H9 (cell line): ENCODE measurements around the gene MAP3K12. TPM values are rescaled to one million over a fixed set of nuclear protein-coding genes. Genes with fewer than 3 reads are reported as not detected.
A peak's percentile ranks its signal among the peaks of the same experiment; 100 is the strongest.

Experiments used
- DNase-seq: peaks from one replicate; pipeline ENCODE4 v3.0.0-alpha.2; 2017
- H2AFZ ChIP-seq: one replicate; pipeline ENCODE4 v1.6.1; 2013; ENCODE audit warnings: mild to moderate bottlenecking, low read length, control low read depth, moderate library complexity
- H2AK5ac ChIP-seq: 2 replicates; pipeline ENCODE4 v1.6.1; 2013; ENCODE audit warnings: low read length, control low read depth, mixed read lengths; ENCODE audit not compliant: insufficient read length
- H2BK120ac ChIP-seq: one replicate; pipeline ENCODE4 v1.6.1; 2013; ENCODE audit warnings: low read depth, mild to moderate bottlenecking, low read length, control low read depth, inconsistent platforms; ENCODE audit not compliant: poor library complexity, severe bottlenecking
- H2BK12ac ChIP-seq: 2 replicates; pipeline ENCODE4 v1.6.1; 2013; ENCODE audit warnings: low read length, control low read depth, mixed read lengths, low read depth; ENCODE audit not compliant: insufficient read length
- H2BK15ac ChIP-seq: 2 replicates; pipeline ENCODE4 v1.6.1; 2013; ENCODE audit warnings: low read depth, low read length, control low read depth
- H2BK20ac ChIP-seq: one replicate; pipeline ENCODE4 v1.6.1; 2013; ENCODE audit warnings: low read depth, mild to moderate bottlenecking, low read length, control low read depth, inconsistent platforms; ENCODE audit not compliant: poor library complexity, severe bottlenecking
- H2BK5ac ChIP-seq: 2 replicates; pipeline ENCODE4 v1.6.1; 2013; ENCODE audit warnings: low read length, control low read depth, mixed read lengths; ENCODE audit not compliant: insufficient read length
- H3K14ac ChIP-seq: 2 replicates; pipeline ENCODE4 v1.6.1; 2013; ENCODE audit warnings: low read length, control low read depth; ENCODE audit not compliant: insufficient read depth
- H3K18ac ChIP-seq: 2 replicates; pipeline ENCODE4 v1.6.1; 2013; ENCODE audit warnings: low read depth, mild to moderate bottlenecking, mixed read lengths, low read length, control low read depth; ENCODE audit not compliant: insufficient read length
- H3K23ac ChIP-seq: 2 replicates; pipeline ENCODE4 v1.6.1; 2013; ENCODE audit warnings: low read length, control low read depth, mixed read lengths, low read depth; ENCODE audit not compliant: insufficient read length
- H3K23me2 ChIP-seq: 2 replicates; pipeline ENCODE4 v1.6.1; 2013; ENCODE audit warnings: low read depth, mild to moderate bottlenecking, mixed read lengths, low read length, control low read depth; ENCODE audit not compliant: insufficient read length, poor library complexity, severe bottlenecking
- H3K27ac ChIP-seq: 2 replicates; pipeline ENCODE4 v1.5.1; 2013; ENCODE audit warnings: low read length, control low read depth, mixed read lengths, low read depth; ENCODE audit not compliant: insufficient read length
- H3K27me3 ChIP-seq: 2 replicates; pipeline ENCODE4 v1.6.1; 2013; ENCODE audit warnings: low read length, control low read depth, inconsistent platforms; ENCODE audit not compliant: insufficient read depth
- H3K4ac ChIP-seq: 2 replicates; pipeline ENCODE4 v1.6.1; 2013; ENCODE audit warnings: low read depth, mild to moderate bottlenecking, control low read depth, inconsistent platforms, low read length, moderate library complexity
- H3K4me1 ChIP-seq: 2 replicates; pipeline ENCODE4 v1.6.1; 2013; ENCODE audit warnings: low read length, control low read depth, inconsistent platforms; ENCODE audit not compliant: insufficient read depth
- H3K4me2 ChIP-seq: 2 replicates; pipeline ENCODE4 v1.6.1; 2013; ENCODE audit warnings: low read length, control low read depth, mixed read lengths; ENCODE audit not compliant: insufficient read length, insufficient read depth
- H3K56ac ChIP-seq: 2 replicates; pipeline ENCODE4 v1.6.1; 2013; ENCODE audit warnings: low read depth, mild to moderate bottlenecking, mixed read lengths, low read length, control low read depth; ENCODE audit not compliant: insufficient read length
- H3K79me1 ChIP-seq: 2 replicates; pipeline ENCODE4 v1.6.1; 2013; ENCODE audit warnings: low read depth, mild to moderate bottlenecking, moderate library complexity, low read length, control low read depth, inconsistent platforms; ENCODE audit not compliant: insufficient read depth, poor library complexity, severe bottlenecking
- H3K79me2 ChIP-seq: 2 replicates; pipeline ENCODE4 v1.6.1; 2013; ENCODE audit warnings: low read length, control low read depth, inconsistent platforms; ENCODE audit not compliant: insufficient read depth
- H3K9ac ChIP-seq: 2 replicates; pipeline ENCODE4 v1.6.1; 2013; ENCODE audit warnings: low read length, control low read depth, mixed read lengths; ENCODE audit not compliant: insufficient read length; ENCODE audit errors: extremely low read depth
- H3K9me3 ChIP-seq: one replicate; pipeline ENCODE4 v1.6.1; 2013; ENCODE audit warnings: low read depth, low read length, inconsistent platforms; ENCODE audit not compliant: control insufficient read depth
- H3T11ph ChIP-seq: one replicate; pipeline ENCODE4 v1.6.1; 2013; ENCODE audit warnings: mild to moderate bottlenecking, low read length, control low read depth, inconsistent platforms
- H4K20me1 ChIP-seq: one replicate; pipeline ENCODE4 v1.6.1; 2013; ENCODE audit not compliant: control insufficient read depth, insufficient read length, insufficient read depth
- H4K5ac ChIP-seq: 2 replicates; pipeline ENCODE4 v1.6.1; 2013; ENCODE audit warnings: low read depth, mild to moderate bottlenecking, mixed read lengths, low read length, control low read depth; ENCODE audit not compliant: insufficient read length
- H4K8ac ChIP-seq: replicated peaks from 2 replicates; pipeline ENCODE4 v1.6.1; 2013; ENCODE audit warnings: low read length, control low read depth, mixed read lengths, low read depth; ENCODE audit not compliant: insufficient read length
- H4K91ac ChIP-seq: 2 replicates; pipeline ENCODE4 v1.6.1; 2013; ENCODE audit warnings: low read depth, mild to moderate bottlenecking, moderate library complexity, mixed read lengths, low read length, control low read depth; ENCODE audit not compliant: insufficient read length
- H3K27ac Mint-ChIP-seq, 3 experiments: 2 replicates in 2 of 3; 3 replicates in 1 of 3; pipeline ENCODE4 v1.8.0; 2020 to 2021; ENCODE audit warnings: mixed read lengths in 3 of 3, mild to moderate bottlenecking in 1 of 3, moderate library complexity in 1 of 3
- H3K27me3 Mint-ChIP-seq: 2 replicates; pipeline ENCODE4 v1.8.0; 2021; ENCODE audit warnings: low read depth, mild to moderate bottlenecking, moderate library complexity, mixed read lengths
- H3K36me3 Mint-ChIP-seq, 3 experiments: 2 replicates in 2 of 3; 3 replicates in 1 of 3; pipeline ENCODE4 v1.8.0; 2020 to 2021; ENCODE audit warnings: low read depth in 3 of 3, mixed read lengths in 3 of 3; ENCODE audit not compliant: insufficient read depth in 1 of 3
- H3K4me1 Mint-ChIP-seq, 2 experiments: 2 replicates each; pipeline ENCODE4 v1.8.0; 2020; ENCODE audit warnings: mixed read lengths in 2 of 2
- H3K4me3 Mint-ChIP-seq, 2 experiments: 2 replicates in 1 of 2; 3 replicates in 1 of 2; pipeline ENCODE4 v1.8.0; 2020 to 2021; ENCODE audit warnings: mild to moderate bottlenecking in 2 of 2, mixed read lengths in 2 of 2, moderate library complexity in 1 of 2
- H3K9me3 Mint-ChIP-seq, 2 experiments: 2 replicates in 1 of 2; 3 replicates in 1 of 2; pipeline ENCODE4 v1.8.0; 2020; ENCODE audit warnings: mild to moderate bottlenecking in 2 of 2, mixed read lengths in 2 of 2, moderate library complexity in 1 of 2
- WGBS: extraction: QIAGEN DNeasy Blood & Tissue Kit; methylation state at CpG from one replicate; pipeline ENCODE4 v1.1.7; 2013; ENCODE audit warnings: missing lambda C conversion rate, low lambda C conversion rate, mixed read lengths; ENCODE audit not compliant: insufficient read length; ENCODE audit errors: extremely low coverage; 5-methylcytosine and 5-hydroxymethylcytosine counted together
- total RNA-seq: library from RNA; stranded (reverse); gene quantifications from 2 replicates; pipeline ENCODE4 v1.2.1, GENCODE V29; 2021
- TF ChIP-seq, protein P1 (sequence below): fragments of 200-600 bp; sonication (generic); conservative IDR thresholded peaks from 3 replicates; pipeline ENCODE4 v1.8.0; 2021; ENCODE audit warnings: antibody characterized with exemption, mild to moderate bottlenecking

The MAP3K12 gene
- total RNA-seq, 1 experiment from 2014 or later = 22.3 TPM

DNA sequence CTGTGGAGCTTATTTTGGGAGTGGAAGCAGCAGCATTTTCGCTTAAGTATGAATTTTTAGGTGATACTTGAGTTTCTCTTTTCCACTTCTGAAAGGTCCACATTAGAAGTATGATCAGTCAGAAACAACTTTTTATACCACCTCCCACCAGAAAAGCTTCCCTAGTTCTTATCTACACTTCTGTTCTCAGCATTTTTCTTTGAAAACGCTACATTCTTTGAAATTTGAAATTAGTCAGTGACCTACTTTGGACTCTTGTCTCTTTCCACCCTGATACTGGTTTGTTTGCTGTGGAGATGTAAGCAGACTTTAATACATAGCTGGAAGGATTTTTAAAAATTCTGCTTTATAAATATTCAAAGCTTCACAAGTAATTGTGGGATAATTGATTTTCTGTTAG lies 25.2 kb downstream of the MAP3K12 start:
- Mint-ChIP-seq H3K27ac (peak overlapping the region in 1 of 3 experiments; percentile 90; a peak in 2 of 7 replicates), H3K36me3 (peaks cover 62 to 98% (median 90%) of the 10 kb centered on the region in 3 experiments), H3K4me1 (peaks cover 37 to 48% of the 10 kb centered on the region in 2 experiments)

More for the DNA sequence above, 25.2 kb downstream of the MAP3K12 start:
- Histone ChIP-seq H4K20me1 (no peaks in the 10 kb centered on the region), H3K23ac (no peak overlapping the region), H2AK5ac (no peak overlapping the region), H3K56ac (no peak overlapping the region), H2BK5ac (no peak overlapping the region), H3K27ac (no peak overlapping the region), H4K91ac (no peak overlapping the region), H3K4me2 (no peak overlapping the region), H3K23me2 (no peaks in the 10 kb centered on the region), H3K79me2 (no peaks in the 10 kb centered on the region), H2BK12ac (no peak overlapping the region), H3K27me3 (no peaks in the 10 kb centered on the region), H2AFZ (no peak overlapping the region), H2BK20ac (no peak overlapping the region), H3K14ac (no peak overlapping the region), H4K5ac (no peak overlapping the region), H3K18ac (no peak overlapping the region), H2BK15ac (no peak overlapping the region), H2BK120ac (no peak overlapping the region), H4K8ac (no peak overlapping the region), H3K4me1 (no peaks in the 10 kb centered on the region), H3K4ac (no peak overlapping the region), H3K9me3 (no peaks in the 10 kb centered on the region), H3K9ac (no peak overlapping the region), H3K79me1 (peaks cover 8% of the 10 kb centered on the region), H3T11ph (no peak overlapping the region)
- no peak for DNase-seq
- Mint-ChIP-seq H3K9me3 (no peaks in the 10 kb centered on the region; a peak in 1 of 5 replicates), H3K4me3 (no peak overlapping the region), H3K27me3 (no peaks in the 10 kb centered on the region)
- TF ChIP-seq, protein P1, sequence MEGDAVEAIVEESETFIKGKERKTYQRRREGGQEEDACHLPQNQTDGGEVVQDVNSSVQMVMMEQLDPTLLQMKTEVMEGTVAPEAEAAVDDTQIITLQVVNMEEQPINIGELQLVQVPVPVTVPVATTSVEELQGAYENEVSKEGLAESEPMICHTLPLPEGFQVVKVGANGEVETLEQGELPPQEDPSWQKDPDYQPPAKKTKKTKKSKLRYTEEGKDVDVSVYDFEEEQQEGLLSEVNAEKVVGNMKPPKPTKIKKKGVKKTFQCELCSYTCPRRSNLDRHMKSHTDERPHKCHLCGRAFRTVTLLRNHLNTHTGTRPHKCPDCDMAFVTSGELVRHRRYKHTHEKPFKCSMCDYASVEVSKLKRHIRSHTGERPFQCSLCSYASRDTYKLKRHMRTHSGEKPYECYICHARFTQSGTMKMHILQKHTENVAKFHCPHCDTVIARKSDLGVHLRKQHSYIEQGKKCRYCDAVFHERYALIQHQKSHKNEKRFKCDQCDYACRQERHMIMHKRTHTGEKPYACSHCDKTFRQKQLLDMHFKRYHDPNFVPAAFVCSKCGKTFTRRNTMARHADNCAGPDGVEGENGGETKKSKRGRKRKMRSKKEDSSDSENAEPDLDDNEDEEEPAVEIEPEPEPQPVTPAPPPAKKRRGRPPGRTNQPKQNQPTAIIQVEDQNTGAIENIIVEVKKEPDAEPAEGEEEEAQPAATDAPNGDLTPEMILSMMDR = no peak
- no CpG with 5 or more reads among the region's 2 CpGs for WGBS
